Fibroblast of skin of right quadriceps (primary cell): Measurements from ENCODE around the gene CFAP54.
"Not testable (repeated sequence)": the region's sequence is repeated elsewhere in the genome, so short reads cannot be mapped to it uniquely, and the experiment has no call there.

Experiments used
- DNase-seq: peaks from one replicate; pipeline ENCODE4 v3.0.0-alpha.2; 2013

Gene CFAP54

DNA sequence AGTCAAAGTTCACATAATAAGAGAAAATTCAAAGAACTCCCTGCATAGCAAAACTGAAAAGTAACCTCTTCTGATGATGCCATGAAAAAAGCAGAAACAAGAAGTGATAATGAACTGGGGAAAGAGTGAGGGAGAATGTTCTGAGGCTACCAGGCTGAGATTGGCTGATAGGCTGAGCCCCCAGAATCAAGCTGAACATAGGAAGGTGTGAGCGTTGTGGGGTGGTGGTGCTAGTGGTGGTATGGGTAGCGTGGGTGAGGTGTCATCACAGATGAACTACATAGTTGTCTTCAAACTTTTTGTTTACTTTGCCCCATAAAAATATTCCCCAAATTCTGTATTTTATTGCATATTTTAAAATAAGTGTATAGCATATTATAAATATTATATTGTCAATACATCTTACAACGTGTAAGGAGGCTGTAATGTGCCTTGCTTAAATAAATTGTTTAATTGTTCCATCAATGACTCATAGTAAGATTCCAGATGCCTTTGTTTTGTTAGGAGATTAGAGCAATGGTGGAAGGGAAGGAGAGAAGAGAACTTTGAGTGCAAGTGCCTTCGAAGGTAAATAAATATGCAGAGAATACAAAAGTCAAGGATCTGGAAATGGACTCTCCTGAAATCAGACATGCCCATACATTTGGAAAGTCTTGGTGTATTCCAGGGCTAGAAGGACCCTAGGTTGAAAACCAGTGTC lies 15.8 kb upstream of the CFAP54 start:
- DNase-seq, result no peak

DNA sequence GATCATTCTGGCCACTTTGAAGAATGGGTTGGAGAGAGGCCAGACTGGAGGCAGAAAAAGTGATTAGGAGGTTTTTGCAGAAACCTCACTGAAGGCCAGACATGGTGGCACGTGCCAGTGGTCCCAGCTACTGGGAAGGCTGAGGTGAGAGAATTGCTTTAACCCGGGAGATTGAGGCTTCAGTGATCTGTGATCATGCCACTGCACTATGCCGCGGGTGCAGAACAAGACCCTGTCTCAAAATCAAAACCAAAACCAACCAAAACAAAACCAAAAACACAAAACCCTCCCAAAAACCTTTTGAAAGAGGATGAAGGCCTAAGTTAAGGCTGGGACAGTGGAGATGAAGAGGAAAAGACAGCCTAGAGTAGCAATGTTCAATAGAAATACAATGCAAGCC lies 15.2 kb upstream of the CFAP54 start:
- no peak for DNase-seq

DNA sequence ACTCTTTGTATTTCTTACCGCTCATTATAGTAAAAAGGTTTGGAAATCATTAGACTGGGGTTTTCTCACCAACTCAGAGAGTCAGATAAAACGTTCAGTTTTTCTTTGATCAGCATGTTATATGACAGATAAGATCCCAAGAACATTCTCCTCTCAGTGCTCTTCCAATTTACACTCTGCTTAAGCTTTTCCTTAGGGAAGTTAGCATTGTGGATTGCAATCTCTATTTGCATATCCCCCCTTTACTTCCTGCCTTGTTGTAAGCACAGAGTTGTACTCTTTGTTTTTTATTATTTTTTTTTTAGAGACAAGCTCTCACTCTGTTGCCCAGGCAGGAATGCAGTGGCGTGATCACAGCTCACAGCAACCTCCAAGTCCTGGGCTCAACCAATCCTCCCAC lies 11.4 kb upstream of the CFAP54 start:
- DNase-seq, result no peak

DNA sequence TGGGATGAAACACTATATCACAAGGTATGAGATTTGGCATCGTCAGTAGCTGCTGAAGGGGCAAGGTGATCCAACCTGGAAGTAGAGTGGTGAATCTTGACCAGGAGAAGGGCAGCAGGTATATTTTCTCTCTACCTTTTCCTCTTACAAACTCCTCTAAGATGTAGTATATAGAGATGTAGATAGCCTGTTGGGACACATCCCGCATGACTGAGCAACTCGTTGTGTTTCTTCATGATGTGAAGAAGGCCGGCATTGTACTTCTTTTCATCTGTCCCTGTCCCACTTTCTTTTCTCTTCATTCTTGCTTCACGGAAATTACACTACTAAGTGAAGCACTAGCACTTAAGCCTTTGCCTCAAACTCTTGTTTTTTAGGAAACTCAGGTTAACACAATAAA lies 7.3 kb upstream of the CFAP54 start:
- DNase-seq, result no peak

DNA sequence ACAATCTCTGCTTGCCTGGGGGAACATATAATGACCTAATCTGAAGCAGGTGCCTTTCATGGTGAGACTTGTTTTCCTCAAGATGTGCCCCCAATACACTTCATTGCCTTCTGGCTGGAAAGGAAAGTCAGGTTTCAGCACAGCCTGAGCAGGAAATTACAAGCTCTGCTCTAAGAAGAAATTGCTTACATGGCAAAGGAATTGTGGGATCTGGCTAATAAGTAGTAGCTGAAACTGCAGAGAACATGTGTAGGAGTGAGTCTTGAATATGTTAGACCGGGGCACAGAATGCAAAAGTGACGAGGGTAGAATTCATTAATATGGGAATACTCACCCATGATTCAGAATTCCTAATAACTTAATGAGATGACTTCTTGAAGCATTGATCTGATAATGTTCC lies 6.3 kb upstream of the CFAP54 start:
- DNase-seq, result no peak

DNA sequence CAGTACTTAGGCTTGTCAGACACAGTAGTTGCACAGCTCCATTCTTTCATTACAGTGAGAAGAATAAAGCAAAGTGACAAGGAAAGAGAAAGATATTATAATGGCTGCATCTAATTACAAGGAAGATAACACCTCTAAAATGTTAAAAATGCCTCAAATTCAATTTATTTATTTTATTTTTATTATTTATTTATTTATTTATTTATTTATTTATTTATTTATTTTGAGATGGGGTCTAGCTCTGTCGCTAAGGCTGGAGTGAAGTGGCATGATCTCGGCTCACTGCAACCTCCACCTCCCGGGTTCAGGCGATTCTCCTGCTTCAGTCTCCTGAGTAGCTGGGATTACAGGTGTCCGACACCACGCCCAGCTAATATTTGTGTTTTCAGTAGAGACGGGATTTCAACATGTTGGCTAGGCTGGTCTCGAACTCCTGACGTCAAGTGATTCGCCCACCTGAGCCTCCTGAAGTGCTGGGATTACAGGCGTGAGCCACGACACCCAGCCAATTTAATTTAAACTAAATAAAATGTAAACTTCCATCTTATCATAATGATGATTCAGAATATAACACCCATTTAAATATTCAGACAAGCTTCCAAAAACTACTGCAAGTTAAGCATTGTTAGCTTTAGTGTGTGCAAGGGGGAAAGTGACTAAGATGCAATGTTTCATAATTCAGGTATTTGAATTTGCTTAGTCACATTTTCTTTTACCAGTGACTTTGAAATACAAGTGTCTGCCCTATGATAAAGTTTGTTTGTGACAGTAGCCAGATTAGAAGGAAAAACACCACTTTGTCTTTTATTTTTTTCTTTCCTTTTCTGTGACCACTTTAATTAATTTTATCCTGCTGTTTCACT lies 2.4 kb upstream of the CFAP54 start:
- DNase-seq, result peak; percentile 82

DNA sequence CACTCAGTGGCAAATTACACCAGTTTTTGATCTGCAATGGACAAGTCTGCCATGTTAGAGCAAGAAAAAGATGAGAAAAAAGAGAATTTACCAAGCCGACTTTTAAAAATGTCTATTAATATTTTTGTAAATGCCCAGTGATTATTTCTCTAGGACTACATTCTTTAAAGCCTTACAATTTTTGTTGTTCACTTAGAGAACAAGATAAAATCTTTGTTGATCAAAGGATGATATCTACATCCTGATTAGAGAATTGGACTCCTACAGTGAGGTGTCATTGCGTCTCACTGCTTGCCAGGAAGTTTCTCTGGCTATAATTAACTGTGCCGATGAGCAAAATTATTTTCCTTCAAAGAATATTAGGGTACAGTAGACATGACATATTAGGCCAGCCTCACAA lies 1.7 kb upstream of the CFAP54 start:
- DNase-seq, result no peak

DNA sequence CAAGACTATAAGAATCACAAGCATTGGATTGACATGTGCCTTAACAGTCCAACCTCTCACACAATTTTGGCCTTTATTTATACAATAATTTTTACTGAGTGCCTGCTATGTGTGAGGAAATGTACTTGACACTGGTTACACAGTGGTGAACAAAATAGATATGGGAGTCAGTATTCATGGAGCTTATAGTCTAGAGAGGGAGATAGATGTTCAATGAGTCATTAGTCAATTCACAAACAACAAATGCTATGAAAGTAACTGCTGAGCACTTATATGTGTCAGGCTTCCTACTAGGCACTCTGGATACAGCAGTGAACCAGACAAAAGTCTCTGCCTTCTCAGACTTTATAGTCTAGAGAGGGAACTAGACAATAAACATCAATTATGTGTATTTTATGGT lies 3.7 kb downstream of the CFAP54 start:
- peak; percentile 34 for DNase-seq

DNA sequence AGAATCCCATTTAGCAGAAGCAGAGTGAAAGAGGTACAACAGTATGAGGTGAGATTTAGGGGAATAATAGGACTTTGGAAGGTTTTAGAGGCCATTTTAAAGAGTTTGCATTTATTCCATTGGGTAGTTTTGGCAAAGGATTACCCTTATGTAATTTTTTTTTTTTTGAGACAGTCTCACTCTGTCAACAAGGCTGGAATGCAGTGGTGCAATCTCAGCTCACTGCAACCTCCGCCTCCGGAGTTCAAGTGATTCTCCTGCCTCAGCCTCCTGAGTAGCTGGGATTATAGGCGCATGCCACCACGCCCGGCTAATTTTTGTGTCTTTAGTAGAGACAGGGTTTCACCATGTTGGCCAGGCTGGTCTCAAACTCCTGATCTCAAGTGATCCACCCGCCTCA lies 4.8 kb downstream of the CFAP54 start:
- not testable (repeated sequence) for DNase-seq

DNA sequence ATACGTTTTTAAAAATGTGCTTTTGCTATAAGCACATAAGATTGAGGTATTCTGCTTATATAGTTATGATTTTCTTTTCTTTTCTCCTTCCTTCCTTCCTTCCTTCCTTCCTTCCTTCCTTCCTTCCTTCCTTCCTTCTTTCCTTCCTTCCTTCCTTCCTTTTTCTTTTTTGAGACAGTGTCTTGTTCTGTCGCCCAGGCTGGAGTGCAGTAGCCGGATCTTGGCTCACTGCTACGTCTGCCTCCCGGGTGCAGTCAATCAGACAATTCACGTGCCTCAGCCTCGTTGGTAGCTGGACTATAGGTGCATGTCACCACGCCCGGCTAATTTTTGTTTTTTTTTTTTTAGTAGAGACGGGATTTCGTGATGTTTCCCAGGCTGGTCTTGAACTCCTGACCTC lies 5.8 kb downstream of the CFAP54 start:
- no peak for DNase-seq

DNA sequence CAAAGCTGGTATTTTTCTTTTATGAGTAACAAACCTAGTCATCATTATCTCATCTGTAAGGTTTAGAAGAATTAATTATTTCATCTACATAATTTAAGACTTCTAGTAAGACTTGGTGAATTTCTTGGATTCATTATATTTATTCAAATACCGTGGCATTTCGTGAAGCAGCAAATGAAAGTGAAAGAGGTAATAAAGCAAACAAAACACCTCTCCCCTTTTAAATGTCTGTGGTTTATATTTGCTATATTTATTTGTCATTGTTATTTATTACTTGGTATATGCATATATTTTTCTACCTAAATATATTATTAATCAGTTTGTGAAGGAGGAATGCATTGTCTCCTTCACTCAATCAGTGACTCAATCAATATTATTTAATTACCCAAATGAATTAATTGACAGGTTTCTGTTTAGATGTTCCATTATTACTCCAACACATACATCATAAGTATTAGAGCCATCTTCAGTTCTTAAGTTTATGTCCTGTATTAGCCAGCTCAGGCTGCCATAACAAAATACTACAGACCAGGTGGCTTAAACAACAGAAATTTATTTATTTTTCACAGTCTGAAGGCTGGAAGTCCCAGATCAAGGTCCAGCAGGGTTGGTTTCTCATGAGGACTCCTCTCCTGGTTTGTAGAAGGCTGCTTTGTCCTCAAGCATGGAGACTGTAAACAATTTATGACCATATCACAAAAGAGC lies 6.6 kb downstream of the CFAP54 start:
- no peak for DNase-seq

DNA sequence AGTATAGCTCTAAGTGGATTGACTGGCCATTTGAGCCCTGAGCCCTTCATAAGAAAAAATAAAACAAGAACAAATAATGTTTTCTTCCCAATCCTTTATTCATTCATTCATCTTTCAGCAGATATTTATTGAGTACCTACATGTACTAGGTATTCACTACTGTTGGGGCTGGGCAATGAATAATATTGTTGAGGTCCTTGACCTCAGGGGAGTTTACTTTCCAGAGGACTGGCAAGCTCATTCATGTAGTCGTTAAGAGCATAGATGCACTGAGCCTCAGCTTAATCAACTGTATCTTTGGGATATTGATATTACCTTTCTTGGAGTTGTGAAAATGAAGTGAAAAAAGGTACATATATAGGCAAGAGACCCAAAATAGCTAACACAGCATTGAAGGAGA lies 7.6 kb downstream of the CFAP54 start:
- DNase-seq, result no peak

DNA sequence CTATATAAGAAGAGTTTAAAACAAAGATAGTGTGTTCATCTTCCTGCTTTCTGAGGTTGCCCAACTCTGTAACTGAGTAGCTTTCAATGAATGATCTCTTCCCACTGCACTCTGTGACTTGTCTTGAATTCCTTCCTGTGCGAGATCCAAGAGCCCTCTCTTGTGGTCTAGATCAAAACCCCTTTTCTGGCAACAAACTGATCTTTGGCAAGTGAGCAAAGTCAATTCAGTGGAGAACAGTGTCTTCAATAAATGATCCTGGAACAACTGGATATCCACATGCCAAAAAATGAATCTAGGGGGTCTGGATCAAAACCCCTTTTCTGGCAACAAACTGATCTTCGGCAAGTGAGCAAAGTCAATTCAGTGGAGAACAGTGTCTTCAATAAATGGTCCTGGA lies 8.5 kb downstream of the CFAP54 start:
- peak; percentile 47 for DNase-seq

DNA sequence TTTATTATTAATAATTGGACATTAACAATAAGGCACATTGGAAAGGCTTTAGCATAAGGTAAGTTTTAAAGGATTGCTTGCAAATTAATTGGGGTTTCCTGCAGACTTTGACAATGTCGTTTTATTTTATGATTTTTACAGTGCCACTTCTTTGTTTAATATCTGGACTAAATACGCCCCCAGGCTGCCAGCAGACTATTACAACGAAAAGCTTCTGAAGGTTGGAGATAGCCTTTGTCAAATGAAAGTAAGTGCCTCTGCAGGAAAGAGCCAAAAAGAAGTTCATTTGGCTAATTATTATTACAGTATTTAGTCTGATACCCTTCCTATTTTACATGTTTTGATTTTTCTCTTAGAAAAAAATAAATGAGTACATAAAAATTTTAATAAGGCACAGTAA lies 11.3 kb downstream of the CFAP54 start:
- no peak for DNase-seq

DNA sequence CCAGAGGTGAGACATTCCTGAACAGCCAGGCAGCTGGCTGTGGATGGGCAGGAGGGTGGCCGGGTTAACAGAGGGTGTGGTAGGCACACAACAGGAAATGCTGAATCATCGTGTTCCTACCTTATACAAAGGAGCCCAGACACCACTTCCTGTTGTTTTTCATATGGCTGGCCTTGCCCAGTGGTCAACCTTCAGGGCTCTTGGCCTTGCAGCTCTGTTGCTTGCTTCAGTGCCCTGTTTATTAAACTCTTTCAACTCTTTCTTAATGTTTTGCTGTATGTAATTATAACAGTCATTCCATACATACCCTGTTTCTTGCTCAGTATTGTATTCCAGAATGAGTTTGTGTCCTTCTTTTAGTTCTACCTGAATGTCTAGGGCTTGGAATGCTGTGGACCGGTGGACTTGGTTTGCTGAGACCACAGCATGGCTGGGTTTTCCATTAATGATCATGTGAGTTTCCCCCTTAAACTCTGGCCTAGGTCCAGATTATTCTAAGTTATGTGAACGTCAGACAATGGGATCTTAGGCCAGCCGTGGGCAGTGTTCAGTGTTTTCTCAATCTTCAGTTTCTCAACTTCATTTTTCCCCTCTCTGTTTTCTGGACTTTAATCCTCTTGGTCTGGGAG lies 11.9 kb downstream of the CFAP54 start:
- DNase-seq, result no peak

DNA sequence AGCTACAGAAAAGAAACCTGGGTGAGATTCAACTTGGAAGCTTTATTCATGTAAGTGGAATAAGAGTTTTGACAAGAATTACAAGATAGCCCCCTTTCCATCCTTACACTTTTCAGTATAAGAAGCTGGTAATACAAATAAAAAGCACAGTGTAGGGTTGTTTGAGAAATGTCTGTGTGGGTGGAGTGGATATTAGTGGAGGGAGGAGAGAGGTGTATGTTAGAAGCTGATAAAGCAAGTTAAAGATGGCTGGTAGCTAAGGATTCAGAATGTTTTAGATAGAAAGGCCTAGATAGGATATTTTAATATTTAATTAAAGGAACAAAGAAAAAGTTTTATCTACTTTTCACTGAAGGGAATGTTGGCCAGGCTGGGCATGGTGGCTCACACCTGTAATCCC lies 12.5 kb downstream of the CFAP54 start:
- no peak for DNase-seq

DNA sequence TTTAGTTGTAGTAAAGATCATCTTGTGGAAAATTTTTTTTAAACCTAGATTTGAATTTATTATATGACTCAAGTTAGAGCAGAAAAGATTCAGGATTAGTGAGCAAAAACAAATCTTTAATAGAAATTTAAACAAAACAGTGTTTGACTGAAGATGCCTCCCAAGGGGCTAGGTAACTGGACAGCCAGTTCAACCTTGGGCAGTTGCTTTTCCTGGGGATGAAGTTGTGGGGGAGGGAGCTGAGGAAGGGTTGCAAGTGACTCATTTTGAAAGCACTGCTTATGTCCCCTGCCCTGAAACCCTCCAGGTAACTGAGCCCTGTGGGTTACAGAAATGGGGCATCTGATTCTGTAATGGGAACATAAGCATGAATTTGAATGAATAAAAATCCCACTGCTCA lies 13.1 kb downstream of the CFAP54 start:
- DNase-seq, result no peak

DNA sequence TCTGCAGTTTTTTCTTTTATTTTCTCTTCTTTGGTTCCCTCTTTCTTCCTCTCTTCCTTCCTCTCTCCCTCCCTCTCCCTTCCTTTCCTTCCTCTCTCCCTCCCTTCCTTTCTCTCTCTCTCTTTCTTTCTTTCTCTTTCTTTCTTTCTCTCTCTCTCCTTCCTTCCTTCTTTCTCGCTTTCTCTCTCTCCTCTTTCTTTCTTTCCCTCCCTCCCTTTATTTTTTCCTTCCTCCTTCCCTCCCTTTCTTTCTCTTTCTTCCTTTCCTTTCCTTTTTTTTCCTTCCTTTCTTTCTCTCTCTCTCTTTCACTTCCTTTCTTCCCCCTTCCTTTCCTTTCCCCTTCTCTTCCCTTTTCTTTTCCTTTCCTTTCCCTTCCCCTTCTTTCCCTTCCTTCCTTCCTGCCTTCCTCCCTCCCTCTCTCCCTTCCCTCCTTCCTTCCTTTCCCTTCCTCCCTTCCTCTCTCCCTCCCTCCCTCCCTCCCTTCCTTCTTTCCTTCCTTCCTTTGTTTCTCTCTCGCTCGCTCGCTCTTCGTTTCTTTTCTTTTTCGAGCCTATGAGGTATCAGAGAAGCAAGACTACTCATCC lies 13.7 kb downstream of the CFAP54 start:
- no peak for DNase-seq

DNA sequence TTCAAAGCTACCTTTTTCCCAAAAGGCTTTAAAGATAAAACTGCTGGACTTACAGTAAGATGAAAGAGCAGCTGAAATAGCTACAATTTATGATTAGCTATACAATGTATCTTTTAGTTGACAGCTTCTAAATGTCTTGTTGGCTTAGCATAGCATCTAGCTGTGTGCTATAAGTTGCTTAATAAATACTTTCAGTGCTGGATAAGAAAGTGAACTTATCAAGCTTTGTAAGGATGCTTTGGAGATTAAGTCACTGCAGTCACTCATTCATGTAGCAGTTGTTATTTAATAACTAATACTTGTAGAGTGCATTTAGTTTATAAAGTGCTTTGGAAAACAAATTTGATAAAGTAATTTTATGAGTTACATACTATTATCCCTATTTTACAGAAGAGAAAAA lies 14.6 kb downstream of the CFAP54 start:
- DNase-seq, result no peak

DNA sequence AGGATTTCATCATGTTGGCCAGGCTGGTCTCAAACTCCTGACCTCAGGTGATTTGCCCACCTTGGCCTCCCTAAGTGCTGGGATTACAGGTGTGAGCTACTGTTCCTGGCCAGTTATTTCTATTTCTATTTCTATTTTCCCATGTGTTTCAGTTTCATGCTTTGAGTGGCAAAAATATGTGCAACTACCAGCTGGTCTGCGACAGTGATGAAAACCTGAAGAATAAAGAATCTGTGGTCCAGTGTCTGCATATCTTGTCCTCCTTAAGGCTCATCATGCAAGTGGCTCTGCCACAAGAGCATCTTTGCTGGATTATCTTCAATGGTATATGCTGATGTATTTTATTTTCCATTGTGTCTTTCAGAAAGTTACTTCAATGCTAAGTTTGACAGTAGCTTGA lies 17.4 kb downstream of the CFAP54 start:
- DNase-seq, result no peak

DNA sequence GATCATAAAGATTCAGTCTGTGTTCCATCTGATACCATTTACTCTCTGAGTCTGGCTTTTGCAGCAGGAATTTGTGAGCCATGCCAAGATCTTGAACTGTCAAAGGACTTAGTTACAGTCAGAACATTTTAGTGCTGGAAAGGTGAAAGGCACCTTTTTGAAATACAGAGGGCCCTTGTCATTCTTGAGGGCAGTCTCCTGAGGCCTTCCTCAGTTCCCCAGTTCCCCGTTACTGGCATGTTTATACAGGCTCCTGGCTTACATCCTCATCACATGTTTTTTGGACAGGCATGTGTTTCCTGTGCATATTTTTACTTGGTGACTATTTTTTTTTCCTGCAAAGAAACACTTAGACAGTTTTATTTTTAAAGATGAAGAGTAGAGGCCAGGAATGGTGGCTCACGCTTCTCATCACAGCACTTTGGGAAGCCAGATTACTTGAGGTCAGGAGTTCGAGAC lies 21.0 kb downstream of the CFAP54 start:
- peak; percentile 32 for DNase-seq

DNA sequence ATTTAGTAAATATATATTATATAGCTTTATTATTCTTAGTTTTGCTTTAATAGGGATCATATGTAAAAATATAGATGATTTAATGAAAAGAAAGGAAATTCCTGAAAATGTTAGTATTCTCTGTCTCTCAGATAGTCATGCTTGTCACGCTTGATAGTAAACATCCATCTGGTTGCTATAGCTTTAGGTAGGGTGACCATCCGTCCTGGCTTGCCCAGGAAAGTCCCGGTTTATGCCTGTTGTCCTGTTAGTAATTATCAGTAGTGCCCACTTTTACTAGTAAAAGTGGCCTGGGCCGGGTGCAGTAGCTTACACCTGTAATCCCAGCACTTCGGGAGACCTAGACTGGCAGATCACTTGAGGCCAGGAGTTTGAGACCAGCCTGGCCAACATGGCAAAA lies 23.8 kb downstream of the CFAP54 start:
- no peak for DNase-seq

DNA sequence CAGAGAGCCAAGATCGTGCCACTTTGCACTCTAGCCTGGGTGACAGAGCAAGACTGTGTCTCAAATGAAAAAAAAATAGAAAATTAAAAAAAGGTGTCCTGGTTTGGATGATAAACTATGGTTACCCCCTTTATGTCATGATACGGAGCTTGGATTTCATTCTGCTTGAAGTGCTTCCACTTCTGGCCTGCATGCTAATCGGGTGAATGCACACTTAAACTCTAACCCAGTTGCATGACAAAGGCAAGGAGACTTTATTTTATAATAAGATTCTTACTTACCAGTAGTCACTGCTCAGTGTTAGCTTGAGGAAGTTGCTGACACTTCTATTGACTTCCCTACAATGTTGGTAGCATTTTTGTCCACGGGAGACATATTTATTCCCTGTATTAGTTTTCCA lies 24.3 kb downstream of the CFAP54 start:
- DNase-seq, result no peak
